Activated naive CD8-positive, alpha-beta T cell treated with anti-CD3 and anti-CD28 coated beads, Interleukin-2, amount 50 U/mL, for 24 hours (primary cell): Measurements from ENCODE around the gene SLC25A3.
"Not testable (repeated sequence)": the region's sequence is repeated elsewhere in the genome, so short reads cannot be mapped to it uniquely, and the experiment has no call there.

Experiments
- ATAC-seq: fragments of 150-1000 bp; cut with Tn5 transposase; one replicate; pipeline ENCODE4 v1.10.0; 2021
- DNase-seq: peaks from one replicate; pipeline ENCODE4 v3.0.0; 2021
- H3K27ac Mint-ChIP-seq: one replicate; pipeline ENCODE4 v1.8.0; 2021; ENCODE audit warnings: mild to moderate bottlenecking, mixed read lengths
- H3K27me3 Mint-ChIP-seq: one replicate; pipeline ENCODE4 v1.8.0; 2021; ENCODE audit warnings: mixed read lengths
- H3K36me3 Mint-ChIP-seq: one replicate; pipeline ENCODE4 v1.8.0; 2021; ENCODE audit warnings: low read depth, mixed read lengths
- H3K4me1 Mint-ChIP-seq: one replicate; pipeline ENCODE4 v1.8.0; 2021; ENCODE audit warnings: mixed read lengths
- H3K4me3 Mint-ChIP-seq: one replicate; pipeline ENCODE4 v1.8.0; 2021; ENCODE audit warnings: mild to moderate bottlenecking, moderate library complexity, mixed read lengths
- H3K9me3 Mint-ChIP-seq: one replicate; pipeline ENCODE4 v1.8.0; 2021; ENCODE audit warnings: mixed read lengths

Gene SLC25A3

DNA sequence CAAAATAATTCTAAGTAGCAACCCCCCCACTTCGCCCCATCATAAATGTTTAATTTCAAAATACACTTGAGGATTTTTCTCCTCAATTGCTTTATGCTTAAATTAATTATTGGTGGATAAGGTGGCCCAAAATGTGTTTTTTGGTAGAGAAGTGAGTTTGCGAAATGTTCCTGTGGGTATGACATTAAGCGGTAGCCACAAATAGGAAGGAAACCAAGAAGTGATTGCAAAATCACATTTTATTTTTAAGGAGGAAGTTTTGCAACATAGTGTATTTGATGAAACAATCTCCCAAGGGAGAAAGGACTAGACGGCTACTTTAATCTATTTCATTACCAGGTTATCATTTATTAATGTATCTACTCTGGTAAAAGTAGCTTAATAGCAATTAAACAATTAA lies 25.5 kb downstream of the SLC25A3 start:
- H3K36me3 Mint-ChIP-seq, result no peaks in the 10 kb centered on the region

DNA sequence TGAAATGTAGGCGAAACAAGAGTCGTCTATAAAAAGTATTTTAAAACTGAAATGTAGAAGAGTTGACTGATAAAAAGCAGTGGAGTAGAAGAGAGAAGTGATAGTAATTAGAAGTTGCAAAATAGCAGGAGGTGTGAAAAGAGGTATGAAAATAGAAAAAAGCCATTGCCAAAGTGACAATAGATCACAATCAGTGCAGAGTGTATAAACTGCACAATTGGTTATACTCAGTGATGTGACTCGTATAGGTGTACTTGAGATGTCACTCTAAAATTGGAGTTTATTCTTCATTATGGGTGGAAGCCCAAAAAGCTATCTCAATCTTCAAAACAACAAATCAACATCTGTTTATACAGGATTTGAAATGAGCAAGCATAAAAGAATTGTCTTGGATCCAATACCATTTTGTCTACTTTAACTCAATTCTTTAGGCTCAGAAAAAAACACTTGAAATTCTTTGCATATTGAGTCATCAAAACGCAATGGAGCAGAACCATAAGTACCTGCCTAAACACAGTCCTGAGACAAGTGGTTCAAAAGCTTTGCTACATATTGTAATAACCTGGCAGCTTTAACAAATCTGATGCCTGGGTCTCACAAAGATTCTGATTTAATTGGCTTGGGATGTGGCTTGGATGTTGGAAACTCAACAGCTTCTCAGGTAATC lies 42.3 kb downstream of the SLC25A3 start:
- H3K4me1 Mint-ChIP-seq, result peaks cover 24% of the 10 kb centered on the region
- H3K36me3 Mint-ChIP-seq, result peaks cover 19% of the 10 kb centered on the region
- ATAC-seq, result no peak
- DNase-seq, result no peak
- no peak overlapping the region for H3K4me3 Mint-ChIP-seq
- H3K27ac Mint-ChIP-seq, result no peak overlapping the region
- no peaks in the 10 kb centered on the region for H3K27me3 Mint-ChIP-seq
- no peaks in the 10 kb centered on the region for H3K9me3 Mint-ChIP-seq

More for the DNA sequence above, 25.5 kb downstream of the SLC25A3 start:
- Mint-ChIP-seq H3K9me3 (no peaks in the 10 kb centered on the region), H3K4me1 (no peaks in the 10 kb centered on the region), H3K27me3 (no peaks in the 10 kb centered on the region), H3K4me3 (no peak overlapping the region), H3K27ac (no peak overlapping the region)
- no peak for ATAC-seq
- no peak for DNase-seq

DNA sequence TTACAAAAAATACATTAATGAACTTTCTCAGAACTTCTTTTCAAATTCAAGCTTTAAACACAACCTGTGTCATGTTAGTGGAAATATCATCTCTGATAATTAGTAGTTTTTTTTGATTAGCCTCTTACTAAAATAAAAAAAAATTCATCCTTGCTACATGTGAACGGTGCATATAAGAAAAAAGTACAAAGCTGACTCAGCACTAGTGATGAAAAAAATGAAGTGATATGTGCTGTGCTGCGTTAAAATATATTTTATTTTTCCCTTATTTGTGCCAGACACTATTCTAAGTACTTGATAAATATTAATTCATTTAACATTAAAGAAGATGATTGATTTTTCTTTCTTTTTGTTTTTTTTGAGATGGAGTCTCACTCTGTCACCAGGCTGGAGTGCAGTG lies 43.6 kb downstream of the SLC25A3 start:
- H3K9me3 Mint-ChIP-seq, result no peaks in the 10 kb centered on the region
- H3K27ac Mint-ChIP-seq, result no peak overlapping the region
- ATAC-seq (no peak), DNase-seq (no peak)
- peaks cover 23% of the 10 kb centered on the region for H3K36me3 Mint-ChIP-seq
- no peaks in the 10 kb centered on the region for H3K27me3 Mint-ChIP-seq
- H3K4me1 Mint-ChIP-seq, result peaks cover 30% of the 10 kb centered on the region
- no peak overlapping the region for H3K4me3 Mint-ChIP-seq

DNA sequence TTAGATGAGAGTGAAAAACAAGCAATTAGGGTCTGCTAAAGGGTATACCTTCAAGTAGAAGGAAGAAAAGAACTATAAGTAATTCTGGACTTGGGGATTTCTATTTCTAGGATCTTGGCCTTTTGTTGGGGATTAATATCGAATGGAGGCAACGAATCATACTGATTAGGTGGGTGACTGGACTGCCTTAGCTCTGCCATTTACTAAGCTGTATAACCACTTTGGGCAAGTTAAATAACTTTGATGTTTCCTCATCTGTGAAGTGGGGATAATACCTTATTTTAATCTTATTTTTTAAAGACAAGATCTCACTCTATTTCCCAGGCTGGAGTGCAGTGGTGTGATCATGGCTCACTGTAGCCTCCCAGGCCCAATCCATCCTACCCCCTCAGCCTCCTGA lies 44.5 kb downstream of the SLC25A3 start:
- H3K27me3 Mint-ChIP-seq, result no peaks in the 10 kb centered on the region
- H3K4me3 Mint-ChIP-seq, result no peak overlapping the region
- no peaks in the 10 kb centered on the region for H3K9me3 Mint-ChIP-seq
- H3K4me1 Mint-ChIP-seq, result peaks cover 33% of the 10 kb centered on the region
- H3K27ac Mint-ChIP-seq, result peak overlapping the region; percentile 72
- ATAC-seq (peak; percentile 88), DNase-seq (no peak)
- H3K36me3 Mint-ChIP-seq, result peaks cover 21% of the 10 kb centered on the region

- Mint-ChIP-seq H3K9me3 (no peaks in the 10 kb centered on the region), H3K4me1 (peaks cover 42% of the 10 kb centered on the region), H3K36me3 (peaks cover 25% of the 10 kb centered on the region), H3K27me3 (no peaks in the 10 kb centered on the region), H3K4me3 (no peak overlapping the region), H3K27ac (no peak overlapping the region)
- ATAC-seq, result no peak
- no peak for DNase-seq
Measured at GRCh38 chr12:98639491-98639890, 46.0 kb downstream of the SLC25A3 start.

GRCh38 chr12:98642801-98643200 lies 49.3 kb downstream of the SLC25A3 start:
- not testable (repeated sequence) for H3K27me3 Mint-ChIP-seq, DNase-seq, H3K9me3 Mint-ChIP-seq, ATAC-seq, H3K27ac Mint-ChIP-seq
- H3K36me3 Mint-ChIP-seq, result peaks cover 23% of the 10 kb centered on the region
- peaks cover 46% of the 10 kb centered on the region for H3K4me1 Mint-ChIP-seq
- peak overlapping the region; percentile 94 for H3K4me3 Mint-ChIP-seq

DNA sequence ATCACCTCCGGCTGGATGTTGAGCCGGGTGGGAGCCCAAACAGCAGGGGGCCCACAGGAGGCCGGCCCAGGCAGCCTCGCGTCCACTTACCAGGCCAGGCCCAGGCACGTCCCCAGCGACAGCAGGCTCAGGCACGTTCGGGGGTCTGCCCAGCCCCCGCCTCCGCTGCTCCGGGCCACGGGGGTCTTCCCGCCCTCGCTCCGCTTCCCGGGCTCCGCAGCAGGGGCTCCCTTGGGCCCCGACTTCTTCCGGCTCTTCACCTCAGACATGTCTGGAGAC lies 50.9 kb downstream of the SLC25A3 start:
- peak overlapping the region; percentile 95 for H3K27ac Mint-ChIP-seq
- no peak for DNase-seq

GRCh38 chr12:98644712-98645571 lies 51.5 kb downstream of the SLC25A3 start, which contains the start of the genes APAF1 and IKBIP:
APAF1 (plus strand) TSS chr12:98645290; CDS start chr12:98648360, 3,070 bp downstream.
IKBIP (minus strand) TSS chr12:98644788; CDS start chr12:98644701, 87 bp downstream.
- Mint-ChIP-seq H3K36me3 (peaks cover 19% of the 10 kb centered on the region), H3K27ac (peak within 1 kb of the TSS; percentile 95), H3K4me3 (peak within 1 kb of the TSS; percentile 94), H3K9me3 (no peaks in the 10 kb centered on the region), H3K27me3 (no peaks in the 10 kb centered on the region), H3K4me1 (peaks cover 37% of the 10 kb centered on the region)
- ATAC-seq, result peak; percentile 88
- DNase-seq, result peak; percentile 99

More for the DNA sequence above, 50.9 kb downstream of the SLC25A3 start:
- H3K27me3 Mint-ChIP-seq, result no peaks in the 10 kb centered on the region
- H3K4me1 Mint-ChIP-seq, result peaks cover 37% of the 10 kb centered on the region
- no peaks in the 10 kb centered on the region for H3K9me3 Mint-ChIP-seq
- peak; percentile 30 for ATAC-seq
- peaks cover 17% of the 10 kb centered on the region for H3K36me3 Mint-ChIP-seq
- peak overlapping the region; percentile 94 for H3K4me3 Mint-ChIP-seq

- H3K36me3 Mint-ChIP-seq, result peaks cover 18% of the 10 kb centered on the region
- no peaks in the 10 kb centered on the region for H3K27me3 Mint-ChIP-seq
- DNase-seq (no peak), ATAC-seq (no peak)
- H3K4me3 Mint-ChIP-seq, result peak overlapping the region; percentile 94
- H3K27ac Mint-ChIP-seq, result peak overlapping the region; percentile 76
- peaks cover 36% of the 10 kb centered on the region for H3K4me1 Mint-ChIP-seq
- H3K9me3 Mint-ChIP-seq, result no peaks in the 10 kb centered on the region
Measured at GRCh38 chr12:98645572-98646067, 52.1 kb downstream of the SLC25A3 start.

DNA sequence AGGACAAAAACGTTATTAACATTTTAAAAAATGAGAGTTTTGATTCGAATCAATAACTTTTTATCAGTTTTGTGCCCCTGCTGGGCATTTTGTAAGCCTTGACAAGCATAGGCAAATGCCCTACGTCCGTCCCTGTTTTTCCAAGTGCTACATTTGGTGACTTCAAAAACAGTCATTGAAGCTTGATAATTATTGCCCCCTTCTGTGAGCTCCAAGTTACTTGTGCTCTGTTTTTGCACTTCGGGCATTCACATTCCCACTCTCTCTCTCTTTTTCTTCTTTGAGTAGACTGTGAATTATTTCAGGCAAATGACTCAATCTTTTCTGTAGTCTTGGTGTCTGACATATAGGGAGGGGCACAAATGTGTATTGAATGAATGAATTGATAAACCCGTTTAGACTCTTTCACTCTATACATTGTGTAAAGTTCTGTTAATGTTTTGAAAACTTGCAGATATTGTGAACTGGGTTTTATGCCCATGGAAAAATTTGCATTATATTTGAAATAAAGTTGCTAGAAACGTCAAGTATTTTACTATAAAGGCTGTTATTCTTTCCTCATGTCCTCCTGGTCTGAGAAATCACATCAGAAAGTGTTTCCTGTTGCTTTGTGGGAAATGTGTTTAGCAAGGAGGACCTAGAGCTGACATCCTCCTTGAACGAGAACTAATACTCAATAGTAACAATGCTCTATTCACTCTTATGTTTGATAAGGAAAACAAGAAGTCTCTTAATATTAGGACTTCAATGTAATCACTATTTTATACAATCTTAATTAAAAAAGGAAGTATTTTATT lies 53.0 kb downstream of the SLC25A3 start:
- H3K27ac Mint-ChIP-seq, result peak overlapping the region; percentile 37
- peaks cover 33% of the 10 kb centered on the region for H3K4me1 Mint-ChIP-seq
- no peak for ATAC-seq
- no peaks in the 10 kb centered on the region for H3K27me3 Mint-ChIP-seq
- H3K36me3 Mint-ChIP-seq, result peaks cover 12% of the 10 kb centered on the region
- no peaks in the 10 kb centered on the region for H3K9me3 Mint-ChIP-seq
- peak overlapping the region; percentile 94 for H3K4me3 Mint-ChIP-seq
- DNase-seq, result no peak

DNA sequence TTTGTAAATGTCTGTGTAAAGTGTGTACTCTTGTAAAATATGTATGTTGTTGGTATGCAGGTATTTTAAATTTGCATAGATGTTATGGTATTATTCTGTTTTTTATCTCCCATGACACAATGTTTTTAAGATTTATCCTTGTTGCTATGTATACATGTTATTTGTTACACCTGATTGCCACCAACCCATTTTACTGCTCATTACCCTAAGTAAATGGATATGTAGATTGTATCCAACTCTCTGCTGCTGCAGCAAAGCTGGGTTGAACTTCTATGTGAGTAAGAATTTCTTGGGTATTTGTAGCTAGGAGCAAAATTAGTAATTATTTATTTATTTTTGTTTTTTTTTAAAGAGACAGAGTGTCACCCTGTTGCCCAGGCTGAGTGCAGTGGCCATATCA lies 57.8 kb downstream of the SLC25A3 start:
- H3K4me1 Mint-ChIP-seq, result peaks cover 13% of the 10 kb centered on the region
- no peaks in the 10 kb centered on the region for H3K27me3 Mint-ChIP-seq
- H3K27ac Mint-ChIP-seq, result no peak overlapping the region
- H3K36me3 Mint-ChIP-seq, result peaks cover 2% of the 10 kb centered on the region
- no peak overlapping the region for H3K4me3 Mint-ChIP-seq
- no peak for ATAC-seq
- DNase-seq, result no peak
- no peaks in the 10 kb centered on the region for H3K9me3 Mint-ChIP-seq

DNA sequence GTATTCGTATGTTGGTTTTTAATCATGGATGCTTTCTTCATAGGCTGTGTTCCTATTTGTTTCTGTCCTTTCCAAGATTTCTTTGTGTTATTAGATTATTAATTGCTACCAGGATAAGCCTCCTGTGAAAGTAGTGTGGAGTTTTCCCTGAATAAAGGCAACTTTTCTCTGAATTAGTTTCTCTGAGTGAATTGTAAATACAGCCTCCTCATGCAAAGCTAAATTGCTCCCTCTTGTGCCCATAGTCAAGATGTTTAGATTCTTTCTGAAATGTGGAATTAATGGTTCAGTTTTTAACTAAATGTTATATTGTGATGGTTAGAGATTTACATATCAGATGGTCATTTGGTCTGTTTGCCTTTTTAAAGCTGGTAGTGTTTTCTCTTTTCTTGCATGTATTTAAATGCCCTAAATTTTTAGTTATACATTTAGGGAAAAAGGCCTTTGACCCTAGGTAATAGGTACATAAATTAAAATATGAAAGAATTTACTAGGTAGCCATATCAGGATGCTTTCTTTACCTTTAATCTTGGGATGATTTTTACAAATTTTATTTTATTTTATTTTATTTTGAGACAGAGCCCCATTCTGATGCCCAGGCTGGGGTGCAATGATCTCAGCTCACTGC lies 60.5 kb downstream of the SLC25A3 start:
- H3K27me3 Mint-ChIP-seq, result no peaks in the 10 kb centered on the region
- no peak overlapping the region for H3K4me3 Mint-ChIP-seq
- ATAC-seq (no peak), DNase-seq (no peak)
- H3K9me3 Mint-ChIP-seq, result no peaks in the 10 kb centered on the region
- H3K36me3 Mint-ChIP-seq, result peaks cover 6% of the 10 kb centered on the region
- H3K27ac Mint-ChIP-seq, result no peak overlapping the region
- H3K4me1 Mint-ChIP-seq, result peaks cover 15% of the 10 kb centered on the region
